Caki2 (cell line): Measurements from ENCODE around the gene ELFN2. TPM values are rescaled to one million over a fixed set of nuclear protein-coding genes. Genes with fewer than 3 reads are reported as not detected.

Experiments used
- DNase-seq: peaks from one replicate; pipeline ENCODE4 v3.0.0-alpha.2; 2015; ENCODE audit warnings: low read depth
- in situ Hi-C: cut with HindIII; loops from 2 replicates; pipeline ENCODE4 v1.10.0; 2016; ENCODE audit warnings: low sequenced_read_pairs, low pct_unique_long_range_greater_than_20kb, mixed read lengths
- total RNA-seq: library from RNA; depleted of rRNA; stranded (reverse); fragments of >200 nt; shearing (Covaris generic); gene quantifications from 2 replicates; pipeline ENCODE4 v1.2.3, GENCODE V29; 2014; ENCODE audit warnings: low replicate concordance

Gene ELFN2
- total RNA-seq, 1 experiment from 2014 or later: 10.2 TPM

- peak; percentile 74 for DNase-seq
- in situ Hi-C loops: no loop called here
Observed at GRCh38 chr22:37457093-37457893, 30.0 kb upstream of the ELFN2 start.

GRCh38 chr22:37456346-37456745 is 29.1 kb upstream of the ELFN2 start:
- no peak for DNase-seq
- in situ Hi-C loops: no loop called here

GRCh38 chr22:37455896-37456295 is 28.6 kb upstream of the ELFN2 start:
- peak; percentile 28 for DNase-seq
- in situ Hi-C loops: no loop called here

- DNase-seq: peak; percentile 88
- in situ Hi-C loops: no loop called here
Observed at GRCh38 chr22:37454857-37455686, 27.8 kb upstream of the ELFN2 start.

- no peak for DNase-seq
- in situ Hi-C loops: no loop called here
Observed at GRCh38 chr22:37453696-37454095, 26.4 kb upstream of the ELFN2 start.

GRCh38 chr22:37451218-37451617 is 23.9 kb upstream of the ELFN2 start:
- in situ Hi-C loops: no loop called here
- DNase-seq: no peak

- in situ Hi-C loops: no loop called here
- no peak for DNase-seq
Observed at GRCh38 chr22:37449331-37450001, 22.2 kb upstream of the ELFN2 start.

- in situ Hi-C loops: no loop called here
Observed at GRCh38 chr22:37448516-37449127, 21.3 kb upstream of the ELFN2 start.

GRCh38 chr22:37445501-37445900 is 18.2 kb upstream of the ELFN2 start:
- DNase-seq: no peak
- in situ Hi-C loops: no loop called here

More at GRCh38 chr22:37448516-37449127, 21.3 kb upstream of the ELFN2 start:
- no peak for DNase-seq

GRCh38 chr22:37443977-37444376 is 16.7 kb upstream of the ELFN2 start:
- in situ Hi-C loops: no loop called here

GRCh38 chr22:37443086-37443485 is 15.8 kb upstream of the ELFN2 start:
- in situ Hi-C loops: no loop called here
- DNase-seq: no peak

More at GRCh38 chr22:37443977-37444376, 16.7 kb upstream of the ELFN2 start:
- no peak for DNase-seq

GRCh38 chr22:37442537-37442936 is 15.3 kb upstream of the ELFN2 start:
- DNase-seq: peak; percentile 31
- in situ Hi-C loops: no loop called here

GRCh38 chr22:37442135-37442534 is 14.9 kb upstream of the ELFN2 start:
- DNase-seq: no peak
- in situ Hi-C loops: no loop called here

- in situ Hi-C loops: no loop called here
- DNase-seq: no peak
Observed at GRCh38 chr22:37440875-37441274, 13.6 kb upstream of the ELFN2 start.

- in situ Hi-C loops: no loop called here
Observed at GRCh38 chr22:37439347-37439746, 12.1 kb upstream of the ELFN2 start.

GRCh38 chr22:37435970-37436603 is 8.8 kb upstream of the ELFN2 start:
- no peak for DNase-seq
- in situ Hi-C loops: no loop called here

More at GRCh38 chr22:37439347-37439746, 12.1 kb upstream of the ELFN2 start:
- no peak for DNase-seq

GRCh38 chr22:37433786-37434185 is 6.5 kb upstream of the ELFN2 start:
- no peak for DNase-seq
- in situ Hi-C loops: no loop called here

GRCh38 chr22:37432708-37433054 is 5.4 kb upstream of the ELFN2 start:
- no peak for DNase-seq
- in situ Hi-C loops: no loop called here
